Measurements from ENCODE around the gene ZNF408.

ZNF408 gene

GRCh38 chr11:46700241-46701077 lies at the start of gene ZNF408, which contains the start of gene ARHGAP1:
ZNF408 (plus strand) TSS chr11:46701031; CDS start chr11:46701048, 17 bp downstream.
ARHGAP1 (minus strand) TSS chr11:46700619; CDS start chr11:46696107, 4,512 bp downstream.
- Histone ChIP-seq H3K4me1 (ENCODE audit: insufficient read depth, low read length) (no peaks in the 10 kb centered on the region), H3K9ac (ENCODE audit: low read depth, low read length) (peak within 1 kb of the TSS; percentile 89), H3K36me3 (ENCODE audit: insufficient read depth, low read length) (peaks cover 21% of the 10 kb centered on the region), H3K9me3 (ENCODE audit: control insufficient read depth, insufficient read depth, low read length) (no peaks in the 10 kb centered on the region)

DNA sequence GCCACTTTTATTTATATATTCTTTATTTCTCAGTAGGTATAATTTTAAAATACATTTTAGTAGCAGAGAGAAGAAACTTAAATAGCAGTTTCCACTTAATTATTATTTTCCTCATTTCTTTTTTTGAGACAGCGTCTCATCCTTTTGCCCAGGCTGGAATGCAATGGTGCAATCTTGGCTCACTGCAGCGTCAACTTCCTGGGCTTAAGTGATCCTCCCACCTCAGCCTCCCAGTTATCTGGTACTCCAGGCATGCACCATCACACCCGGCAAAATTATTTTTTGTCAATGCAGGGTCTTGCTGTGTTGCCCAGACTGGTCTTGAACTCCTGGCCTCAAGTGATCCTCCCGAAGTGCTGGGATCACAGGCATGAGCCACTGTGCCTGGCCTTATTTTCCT lies 45.2 kb upstream of the ZNF408 start:
- no peaks in the 10 kb centered on the region for H3K4me1 ChIP-seq (ENCODE audit: insufficient read depth, low read length)
- peaks cover 35% of the 10 kb centered on the region; the same call in 1 of the 2 replicates for H3K36me3 ChIP-seq (ENCODE audit: insufficient read depth, low read length)
- H3K9ac ChIP-seq (ENCODE audit: low read depth, low read length), result no peak overlapping the region
- H3K9me3 ChIP-seq (ENCODE audit: control insufficient read depth, insufficient read depth, low read length), result no peaks in the 10 kb centered on the region

- H3K4me1 ChIP-seq (ENCODE audit: insufficient read depth, low read length), result no peaks in the 10 kb centered on the region
- peaks cover 36% of the 10 kb centered on the region; the same call in 1 of the 2 replicates for H3K36me3 ChIP-seq (ENCODE audit: insufficient read depth, low read length)
- no peaks in the 10 kb centered on the region for H3K9me3 ChIP-seq (ENCODE audit: control insufficient read depth, insufficient read depth, low read length)
- no peak overlapping the region for H3K9ac ChIP-seq (ENCODE audit: low read depth, low read length)
These were observed 43.6 kb upstream of the ZNF408 start for GRCh38 chr11:46657186-46657585.

DNA sequence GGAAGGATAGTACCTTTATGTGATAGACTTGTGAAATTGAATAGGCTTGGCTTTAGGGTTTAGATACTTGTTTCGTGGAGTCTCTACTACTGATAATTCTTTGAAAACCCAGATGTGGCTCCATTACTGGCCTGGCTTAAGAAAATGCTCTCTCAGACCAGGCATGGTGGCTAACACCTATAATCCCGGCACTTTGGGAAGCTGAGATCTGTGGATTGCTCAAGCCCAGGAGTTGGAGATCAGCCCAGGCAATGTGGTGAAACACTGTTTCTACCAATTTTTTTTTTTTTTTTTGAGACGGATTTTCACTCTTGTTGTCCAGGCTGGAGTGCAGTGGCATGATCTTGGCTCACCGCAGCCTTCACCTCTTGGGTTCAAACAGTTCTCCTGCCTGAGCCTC lies 42.6 kb upstream of the ZNF408 start:
- Histone ChIP-seq H3K9ac (ENCODE audit: low read depth, low read length) (no peak overlapping the region), H3K4me1 (ENCODE audit: insufficient read depth, low read length) (no peaks in the 10 kb centered on the region), H3K36me3 (ENCODE audit: insufficient read depth, low read length) (peaks cover 32% of the 10 kb centered on the region; the same call in 1 of the 2 replicates), H3K9me3 (ENCODE audit: control insufficient read depth, insufficient read depth, low read length) (no peaks in the 10 kb centered on the region)

GRCh38 chr11:46659908-46660307 lies 40.9 kb upstream of the ZNF408 start:
- Histone ChIP-seq H3K9ac (ENCODE audit: low read depth, low read length) (no peak overlapping the region), H3K9me3 (ENCODE audit: control insufficient read depth, insufficient read depth, low read length) (no peaks in the 10 kb centered on the region), H3K36me3 (ENCODE audit: insufficient read depth, low read length) (peaks cover 36% of the 10 kb centered on the region; the same call in 1 of the 2 replicates), H3K4me1 (ENCODE audit: insufficient read depth, low read length) (no peaks in the 10 kb centered on the region)

DNA sequence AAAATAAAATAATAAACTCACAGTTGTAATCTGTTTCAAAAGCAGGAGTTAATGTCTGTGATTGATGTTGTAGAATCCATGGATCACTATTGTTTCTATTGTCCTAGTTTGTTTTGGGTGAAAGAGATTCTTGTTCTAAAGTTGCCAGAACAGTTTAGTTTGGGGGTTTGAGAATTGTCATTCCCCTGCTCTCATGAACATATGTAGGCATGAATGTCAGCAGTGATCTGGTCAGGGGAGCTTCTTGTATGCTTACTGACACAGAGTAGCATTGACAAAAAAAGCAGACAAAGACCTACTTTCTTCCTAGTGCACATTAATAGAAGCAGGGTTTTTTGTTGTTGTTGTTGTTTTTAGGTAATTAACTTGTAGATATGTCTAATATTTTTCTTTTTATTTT lies 39.0 kb upstream of the ZNF408 start:
- Histone ChIP-seq H3K9me3 (ENCODE audit: control insufficient read depth, insufficient read depth, low read length) (no peaks in the 10 kb centered on the region), H3K36me3 (ENCODE audit: insufficient read depth, low read length) (peaks cover 30% of the 10 kb centered on the region), H3K4me1 (ENCODE audit: insufficient read depth, low read length) (no peaks in the 10 kb centered on the region), H3K9ac (ENCODE audit: low read depth, low read length) (no peak overlapping the region)

- Histone ChIP-seq H3K4me1 (ENCODE audit: insufficient read depth, low read length) (no peaks in the 10 kb centered on the region), H3K36me3 (ENCODE audit: insufficient read depth, low read length) (peaks cover 27% of the 10 kb centered on the region), H3K9ac (ENCODE audit: low read depth, low read length) (no peak overlapping the region), H3K9me3 (ENCODE audit: control insufficient read depth, insufficient read depth, low read length) (no peaks in the 10 kb centered on the region)
These were observed 38.5 kb upstream of the ZNF408 start for GRCh38 chr11:46662366-46662765.

- Histone ChIP-seq H3K9ac (ENCODE audit: low read depth, low read length) (no peak overlapping the region), H3K4me1 (ENCODE audit: insufficient read depth, low read length) (no peaks in the 10 kb centered on the region), H3K36me3 (ENCODE audit: insufficient read depth, low read length) (peaks cover 24% of the 10 kb centered on the region), H3K9me3 (ENCODE audit: control insufficient read depth, insufficient read depth, low read length) (no peaks in the 10 kb centered on the region)
These were observed 37.4 kb upstream of the ZNF408 start for GRCh38 chr11:46663277-46663940.

GRCh38 chr11:46664612-46665011 lies 36.2 kb upstream of the ZNF408 start:
- H3K4me1 ChIP-seq (ENCODE audit: insufficient read depth, low read length), result no peaks in the 10 kb centered on the region
- H3K36me3 ChIP-seq (ENCODE audit: insufficient read depth, low read length), result peaks cover 19% of the 10 kb centered on the region
- no peaks in the 10 kb centered on the region for H3K9me3 ChIP-seq (ENCODE audit: control insufficient read depth, insufficient read depth, low read length)
- H3K9ac ChIP-seq (ENCODE audit: low read depth, low read length), result no peak overlapping the region

- no peak overlapping the region for H3K9ac ChIP-seq (ENCODE audit: low read depth, low read length)
- no peaks in the 10 kb centered on the region for H3K4me1 ChIP-seq (ENCODE audit: insufficient read depth, low read length)
- H3K36me3 ChIP-seq (ENCODE audit: insufficient read depth, low read length), result peaks cover 16% of the 10 kb centered on the region
- H3K9me3 ChIP-seq (ENCODE audit: control insufficient read depth, insufficient read depth, low read length), result no peaks in the 10 kb centered on the region
These were observed 35.5 kb upstream of the ZNF408 start for GRCh38 chr11:46665356-46665755.

DNA sequence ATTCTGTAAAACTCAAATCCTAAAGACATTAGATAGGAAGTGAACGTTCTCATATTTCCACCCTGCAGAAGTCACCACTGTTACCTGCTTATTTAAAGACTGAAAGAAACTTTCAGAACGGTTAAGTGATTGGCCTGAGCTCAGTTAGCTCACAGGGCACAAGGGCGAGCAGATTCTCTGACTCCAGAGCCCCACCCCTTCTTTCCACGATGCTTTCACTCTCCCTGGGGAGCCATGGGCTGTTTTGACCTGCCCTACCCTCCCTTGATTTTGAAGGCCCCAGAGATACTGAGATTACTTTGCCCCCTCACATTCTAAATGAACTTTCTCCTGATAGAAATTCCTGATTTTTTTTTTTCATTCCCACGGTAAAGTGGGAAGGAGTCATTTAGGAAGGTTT lies 34.3 kb upstream of the ZNF408 start:
- H3K9ac ChIP-seq (ENCODE audit: low read depth, low read length), result no peak overlapping the region
- H3K4me1 ChIP-seq (ENCODE audit: insufficient read depth, low read length), result no peaks in the 10 kb centered on the region
- H3K9me3 ChIP-seq (ENCODE audit: control insufficient read depth, insufficient read depth, low read length), result no peaks in the 10 kb centered on the region
- peaks cover 21% of the 10 kb centered on the region for H3K36me3 ChIP-seq (ENCODE audit: insufficient read depth, low read length)

- Histone ChIP-seq H3K9me3 (ENCODE audit: control insufficient read depth, insufficient read depth, low read length) (no peaks in the 10 kb centered on the region), H3K9ac (ENCODE audit: low read depth, low read length) (no peak overlapping the region), H3K36me3 (ENCODE audit: insufficient read depth, low read length) (peaks cover 25% of the 10 kb centered on the region), H3K4me1 (ENCODE audit: insufficient read depth, low read length) (no peaks in the 10 kb centered on the region)
These were observed 33.8 kb upstream of the ZNF408 start for GRCh38 chr11:46667043-46667481.

GRCh38 chr11:46668480-46669085 lies 32.2 kb upstream of the ZNF408 start:
- peaks cover 29% of the 10 kb centered on the region for H3K36me3 ChIP-seq (ENCODE audit: insufficient read depth, low read length)
- H3K9ac ChIP-seq (ENCODE audit: low read depth, low read length), result no peak overlapping the region
- no peaks in the 10 kb centered on the region for H3K9me3 ChIP-seq (ENCODE audit: control insufficient read depth, insufficient read depth, low read length)
- H3K4me1 ChIP-seq (ENCODE audit: insufficient read depth, low read length), result peaks cover under 1% of the 10 kb centered on the region; the same call in 1 of the 2 replicates

DNA sequence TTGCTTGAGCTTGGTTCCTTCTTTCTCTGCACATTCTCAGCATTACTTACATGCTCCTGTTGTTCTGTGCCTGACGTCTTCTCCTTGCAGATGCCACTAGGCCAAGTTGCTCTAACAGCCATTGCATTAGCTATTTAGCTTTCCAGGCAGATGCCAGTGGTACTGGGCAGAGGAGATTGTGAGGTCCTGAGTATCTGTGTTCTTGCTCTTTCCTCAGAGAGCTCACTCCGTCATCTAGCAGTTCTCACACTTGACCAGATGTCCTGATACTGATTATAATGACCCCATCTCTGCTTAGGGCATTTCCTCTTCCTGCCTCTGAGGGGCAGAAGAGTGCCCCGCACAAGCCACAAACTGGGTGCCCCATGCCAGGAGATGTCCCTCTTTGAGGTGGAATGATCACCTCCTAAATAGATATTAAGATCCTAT lies 31.1 kb upstream of the ZNF408 start:
- H3K4me1 ChIP-seq (ENCODE audit: insufficient read depth, low read length), result peaks cover 12% of the 10 kb centered on the region
- H3K36me3 ChIP-seq (ENCODE audit: insufficient read depth, low read length), result peaks cover 25% of the 10 kb centered on the region
- no peak overlapping the region for H3K9ac ChIP-seq (ENCODE audit: low read depth, low read length)
- no peaks in the 10 kb centered on the region for H3K9me3 ChIP-seq (ENCODE audit: control insufficient read depth, insufficient read depth, low read length)
